IMR-90 (cell line): ENCODE data around the gene ASAP2. TPM values are rescaled to one million over a fixed set of nuclear protein-coding genes. Genes with fewer than 3 reads are reported as not detected.

Experiments used
- ATAC-seq: fragments of 200-7000 bp; cut with Tn5 transposase; 2 replicates; pipeline ENCODE4 v1.9.1; 2020; ENCODE audit warnings: low read depth, mild to moderate bottlenecking, moderate library complexity
- BruUV-seq: library from RNA; stranded (reverse); fragments of 400-500 nt; replicated peaks from 2 replicates; lab custom pipeline; 2021; lab: Mats Ljungman, UMichigan
- CTCF ChIA-PET: fragments of 300-600 bp; formaldehyde crosslinking; extraction: SDS; loops from one replicate; lab custom pipeline; 2021; ENCODE audit warnings: antibody characterized with exemption; lab: Yijun Ruan, JAX
- POLR2A ChIA-PET: fragments of 300-600 bp; sonication (Branson Sonifier 250); formaldehyde crosslinking; loops from one replicate; lab custom pipeline; 2022; ENCODE audit warnings: antibody characterized with exemption; ENCODE audit not compliant: unreplicated experiment; lab: Charles Lee
- DNase-seq: peaks from one replicate; pipeline ENCODE4 v3.0.0; 2013
- H2AFZ ChIP-seq: replicated peaks from 2 replicates; pipeline ENCODE3; 2013; ENCODE audit warnings: low read length, mild to moderate bottlenecking; ENCODE audit not compliant: poor library complexity
- H2AK5ac ChIP-seq: 2 replicates; pipeline ENCODE4 v1.6.1; 2013; ENCODE audit warnings: low read depth, low read length, inconsistent platforms
- H2AK9ac ChIP-seq: replicated peaks from 2 replicates; pipeline ENCODE3; 2013; ENCODE audit warnings: mild to moderate bottlenecking, low read depth, low read length, moderate library complexity; ENCODE audit not compliant: poor library complexity
- H2BK120ac ChIP-seq: 2 replicates; pipeline ENCODE4 v1.6.1; 2013; ENCODE audit warnings: low read depth, low read length, inconsistent platforms
- H2BK15ac ChIP-seq: 3 replicates; pipeline ENCODE4 v1.6.1; 2013; ENCODE audit warnings: low read depth, low read length, inconsistent platforms
- H2BK20ac ChIP-seq: 2 replicates; pipeline ENCODE4 v1.6.1; 2013; ENCODE audit warnings: low read depth, mild to moderate bottlenecking, inconsistent platforms, low read length, moderate library complexity
- H2BK5ac ChIP-seq: 2 replicates; pipeline ENCODE4 v1.6.1; 2013; ENCODE audit warnings: mild to moderate bottlenecking, low read depth, low read length, inconsistent platforms; ENCODE audit not compliant: poor library complexity, severe bottlenecking
- H3K14ac ChIP-seq: replicated peaks from 2 replicates; pipeline ENCODE4 v1.6.1; 2013; ENCODE audit warnings: low read depth, low read length, inconsistent platforms
- H3K18ac ChIP-seq: 2 replicates; pipeline ENCODE4 v1.6.1; 2013; ENCODE audit warnings: low read depth, low read length, control low read depth
- H3K23ac ChIP-seq: 2 replicates; pipeline ENCODE4 v1.6.1; 2013; ENCODE audit warnings: low read depth, low read length, inconsistent platforms
- H3K27ac ChIP-seq: 2 replicates; pipeline ENCODE4 v1.5.1; 2013; ENCODE audit warnings: mild to moderate bottlenecking, control low read depth, low read length; ENCODE audit not compliant: insufficient read depth
- H3K27me3 ChIP-seq: 2 replicates; pipeline ENCODE4 v1.6.1; 2013; ENCODE audit warnings: low read length; ENCODE audit not compliant: control insufficient read depth, insufficient read depth
- H3K36me3 ChIP-seq: 2 replicates; pipeline ENCODE4 v1.6.1; 2013; ENCODE audit warnings: low read length, mixed read lengths; ENCODE audit not compliant: control insufficient read depth, insufficient read depth
- H3K4ac ChIP-seq: 2 replicates; pipeline ENCODE4 v1.6.1; 2013; ENCODE audit warnings: low read depth, low read length, inconsistent platforms
- H3K4me1 ChIP-seq: 2 replicates; pipeline ENCODE4 v1.6.1; 2013; ENCODE audit warnings: low read length, mixed read lengths; ENCODE audit not compliant: control insufficient read depth, insufficient read depth
- H3K4me2 ChIP-seq: 2 replicates; pipeline ENCODE4 v1.6.1; 2013; ENCODE audit warnings: low read depth, mild to moderate bottlenecking, control low read depth, low read length, moderate library complexity
- H3K4me3 ChIP-seq: 2 replicates; pipeline ENCODE4 v1.5.1; 2013; ENCODE audit warnings: low read depth, mild to moderate bottlenecking, control low read depth, low read length, moderate library complexity; ENCODE audit not compliant: insufficient read depth
- H3K56ac ChIP-seq: 2 replicates; pipeline ENCODE4 v1.6.1; 2013; ENCODE audit warnings: low read length, inconsistent platforms; ENCODE audit not compliant: insufficient read depth; ENCODE audit errors: extremely low read depth
- H3K79me1 ChIP-seq, 2 experiments: 2 replicates each; pipeline ENCODE4 v1.6.1; 2013; ENCODE audit warnings: low read length in 2 of 2, inconsistent platforms in 1 of 2, low read depth in 1 of 2
- H3K9ac ChIP-seq: 2 replicates; pipeline ENCODE4 v1.6.1; 2013; ENCODE audit warnings: low read depth, low read length, control low read depth
- H3K9me1 ChIP-seq: 2 replicates; pipeline ENCODE4 v1.6.1; 2013; ENCODE audit warnings: low read length, inconsistent platforms; ENCODE audit not compliant: insufficient read depth
- H3K9me3 ChIP-seq: 2 replicates; pipeline ENCODE4 v1.6.1; 2013; ENCODE audit warnings: low read length; ENCODE audit not compliant: control insufficient read depth, insufficient read depth
- H4K20me1 ChIP-seq: 2 replicates; pipeline ENCODE4 v1.6.1; 2013; ENCODE audit warnings: low read length, inconsistent platforms; ENCODE audit not compliant: insufficient read depth
- H4K5ac ChIP-seq: 2 replicates; pipeline ENCODE4 v1.6.1; 2013; ENCODE audit warnings: mild to moderate bottlenecking, low read depth, low read length, control low read depth
- H4K8ac ChIP-seq, 2 experiments: 2 replicates each; pipeline ENCODE4 v1.6.1; 2013; ENCODE audit warnings: low read depth in 2 of 2, low read length in 2 of 2, control low read depth in 1 of 2, inconsistent platforms in 1 of 2
- H4K91ac ChIP-seq: 2 replicates; pipeline ENCODE4 v1.6.1; 2013; ENCODE audit warnings: low read depth, low read length, inconsistent platforms; ENCODE audit not compliant: insufficient read depth
- CEBPB ChIP-seq: IDR thresholded peaks from 2 replicates; pipeline ENCODE4 v1.6.1; 2012; ENCODE audit warnings: low read depth, low read length, improper control_type of control experiment
- MXI1 ChIP-seq: IDR thresholded peaks from 2 replicates; pipeline ENCODE4 v1.6.1; 2012; ENCODE audit warnings: low read depth, mild to moderate bottlenecking, low read length, moderate library complexity, borderline replicate concordance
- POLR2A ChIP-seq: IDR thresholded peaks from 2 replicates; pipeline ENCODE4 v1.6.1; 2012; ENCODE audit warnings: mild to moderate bottlenecking, low read depth, low read length
- WGBS, 2 experiments: methylation state at CpG; one replicate each; pipeline versions ENCODE4 v1.1.5 to v1.1.7; 2013; ENCODE audit warnings: missing lambda C conversion rate in 2 of 2; ENCODE audit not compliant: insufficient read length in 1 of 2; ENCODE audit errors: extremely low coverage in 2 of 2; 5-methylcytosine and 5-hydroxymethylcytosine counted together
- dilution Hi-C: fragments of 300-500 bp; cut with HindIII; formaldehyde crosslinking; loops from one replicate; pipeline ENCODE4 v1.14.3; 2018; ENCODE audit warnings: low sequenced_read_pairs; ENCODE audit not compliant: unreplicated experiment
- in situ Hi-C: fragments of 300-500 bp; cut with MboI; formaldehyde crosslinking; loops from 3 replicates; pipeline ENCODE4 v1.14.3; 2019; ENCODE audit warnings: low sequenced_read_pairs, inconsistent platforms, mixed read lengths
- intact Hi-C: fragments of 100-400 bp; cut with micrococcal nuclease; formaldehyde crosslinking; loops from 2 replicates; pipeline ENCODE4 v1.10.0; 2022
- polyA plus RNA-seq, 3 experiments: library from polyadenylated mRNA; depleted of rRNA; stranded (reverse); fragments of >200 nt; gene quantifications; 2 replicates each; pipeline ENCODE4 v1.2.3, GENCODE V29; 2012; ENCODE audit warnings: low replicate concordance in 1 of 3
- total RNA-seq: library from RNA; depleted of rRNA; stranded (reverse); fragments of >200 nt; gene quantifications from 2 replicates; pipeline ENCODE4 v1.2.3, GENCODE V29; 2012

The ASAP2 gene
- total and polyA plus RNA-seq, 2 of the 4 experiments (the other 2 are of a cell fraction): 19.7 to 28.1 TPM

GRCh38 chr2:9206991-9207640 lies 504 bp downstream of the ASAP2 start:
- peak overlapping the region; percentile 66; the same call in 1 of the 2 replicates for H4K91ac ChIP-seq
- H3K14ac ChIP-seq: peak overlapping the region; percentile 17
- H2BK15ac ChIP-seq: no peak overlapping the region
- intact Hi-C loops (loop anchor here (1.0 to 5.0 kb wide), 7 partner anchors 28 to 215 kb away; partner anchors contain the start of genes CPSF3 and ITGB1BP1), in situ Hi-C loops (loop anchor here (10.0 kb wide), 1 partner anchor 128 kb away; no protein-coding TSS in a partner anchor), dilution Hi-C loops (no loop called here)
- 0% methylated on average over 47 of the region's 84 CpGs; no CpG with 5 or more reads in 1 of the 2 experiments for WGBS, 2 experiments
- H4K20me1 ChIP-seq: peaks cover 30% of the 10 kb centered on the region; the same call in 1 of the 2 replicates
- H3K18ac ChIP-seq: peak overlapping the region; percentile 45; the same call in 1 of the 2 replicates
- H3K4me3 ChIP-seq: peak overlapping the region; percentile 96
- H3K9ac ChIP-seq: peak overlapping the region; percentile 83
- ChIA-PET POLR2A (no interaction called here), CTCF (interaction anchor here (1.1 to 1.3 kb wide), 2 partner anchors 17 to 127 kb away, joined by 3 to 4 read pairs; no protein-coding TSS in a partner anchor)
- ATAC-seq: peak; percentile 22
- peak overlapping the region; percentile 34 to 67; a peak in 2 of 4 replicates for H4K8ac ChIP-seq
- H2AK9ac ChIP-seq: peak overlapping the region; percentile 97
- no peaks in the 10 kb centered on the region for H3K27me3 ChIP-seq
- H3K4me1 ChIP-seq: peaks cover 6% of the 10 kb centered on the region
- TF ChIP-seq CEBPB: no peak
- no peak for TF ChIP-seq POLR2A
- TF ChIP-seq MXI1: no peak
- H3K36me3 ChIP-seq: no peaks in the 10 kb centered on the region
- peak overlapping the region; percentile 71 for H3K27ac ChIP-seq
- no TSS peak for BruUV-seq
- peaks cover 7% of the 10 kb centered on the region; the same call in 1 of the 2 replicates for H3K9me1 ChIP-seq
- H3K4me2 ChIP-seq: peak overlapping the region; percentile 63; the same call in 1 of the 2 replicates
- no peak overlapping the region for H3K23ac ChIP-seq
- peak overlapping the region; percentile 56; the same call in 1 of the 2 replicates for H4K5ac ChIP-seq
- peaks cover 0 to 28% of the 10 kb centered on the region in 2 experiments; a peak in 3 of 4 replicates for H3K79me1 ChIP-seq
- H3K9me3 ChIP-seq: no peaks in the 10 kb centered on the region
- H3K4ac ChIP-seq: peak overlapping the region; percentile 81
- no peak overlapping the region for H3K56ac ChIP-seq
- no peak overlapping the region for H2BK20ac ChIP-seq
- H2BK5ac ChIP-seq: peak overlapping the region; percentile 82
- H2BK120ac ChIP-seq: peak overlapping the region; percentile 70
- H2AK5ac ChIP-seq: peak overlapping the region; percentile 7; the same call in 1 of the 2 replicates
- DNase-seq: no peak
- peak overlapping the region; percentile 89 for H2AFZ ChIP-seq
